Activated T-helper 9 cell treated with anti-CD3 and anti-CD28 coated beads, Interleukin-2, amount 50 U/mL, for 16 hours (primary cell): ENCODE data around the gene OR7A17.

Experiments
- DNase-seq: peaks from one replicate; pipeline ENCODE4 v3.0.0-alpha.2; 2020; ENCODE audit warnings: low read depth

The OR7A17 gene

DNA sequence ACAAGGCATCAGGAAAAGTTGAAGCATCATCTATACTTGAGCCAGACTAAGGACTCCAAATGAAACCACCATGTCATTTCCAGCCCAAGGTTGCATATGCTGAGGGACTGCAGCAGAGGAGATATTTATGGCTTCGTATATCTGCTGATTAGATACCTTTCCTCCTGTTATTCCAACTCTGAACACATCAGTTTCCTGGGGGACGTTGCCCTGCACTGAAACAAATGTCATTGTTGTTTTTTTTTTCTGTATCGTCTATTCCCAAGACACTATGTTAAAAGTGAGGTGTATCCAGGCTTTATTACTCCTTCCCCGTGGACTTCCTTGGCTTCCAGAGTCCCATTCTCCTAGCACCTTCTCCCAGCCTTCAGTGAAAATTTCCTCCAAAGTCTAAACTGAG, at the start of gene OR7A17:
OR7A17 (minus strand) TSS at position 101 of the 400 bp plus-strand sequence. CDS start 4,777 bp downstream, outside the sequence.
- no peak for DNase-seq

GRCh38 chr19:14933506-14933905, 47.6 kb upstream of the OR7A17 start:
- DNase-seq = no peak

DNA sequence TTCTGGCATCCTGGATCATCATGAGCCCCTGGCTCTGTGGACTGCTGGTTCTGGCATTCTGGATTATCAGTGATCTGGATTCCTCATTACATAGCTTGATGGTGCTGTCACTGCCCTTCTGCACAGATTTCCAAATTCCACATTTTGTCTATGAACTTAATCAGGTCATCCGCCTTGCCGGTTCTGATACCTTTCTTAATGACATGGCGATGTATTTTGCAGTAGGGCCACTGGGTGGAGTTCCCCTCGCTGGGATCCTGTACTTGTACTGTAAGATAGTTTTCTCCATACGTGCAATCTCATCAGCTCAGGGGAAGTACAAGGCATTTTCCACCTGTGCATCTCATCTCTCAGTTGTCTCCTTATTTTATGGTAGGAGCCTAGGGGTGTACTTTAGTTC, 30.9 kb upstream of the OR7A17 start:
- no peak for DNase-seq

DNA sequence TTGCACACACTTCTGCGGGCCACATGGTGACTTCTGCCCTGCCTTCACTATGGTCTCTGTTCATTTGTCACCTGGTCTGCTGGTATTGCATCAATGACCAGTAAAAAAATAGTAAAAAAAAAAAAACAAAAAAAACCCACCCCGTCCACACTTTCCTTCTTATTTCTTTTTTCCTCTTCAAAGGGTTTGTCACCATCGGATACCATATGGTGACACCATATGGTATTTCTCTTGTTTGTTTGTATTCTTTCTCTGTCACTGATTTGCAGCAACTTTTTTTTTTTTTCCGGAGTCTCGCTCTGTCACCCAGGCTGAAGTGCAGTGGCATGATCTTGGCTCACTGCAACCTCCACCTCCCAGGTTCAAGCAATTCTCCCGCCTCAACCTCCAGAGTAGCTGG, 29.2 kb upstream of the OR7A17 start:
- DNase-seq = no peak

DNA sequence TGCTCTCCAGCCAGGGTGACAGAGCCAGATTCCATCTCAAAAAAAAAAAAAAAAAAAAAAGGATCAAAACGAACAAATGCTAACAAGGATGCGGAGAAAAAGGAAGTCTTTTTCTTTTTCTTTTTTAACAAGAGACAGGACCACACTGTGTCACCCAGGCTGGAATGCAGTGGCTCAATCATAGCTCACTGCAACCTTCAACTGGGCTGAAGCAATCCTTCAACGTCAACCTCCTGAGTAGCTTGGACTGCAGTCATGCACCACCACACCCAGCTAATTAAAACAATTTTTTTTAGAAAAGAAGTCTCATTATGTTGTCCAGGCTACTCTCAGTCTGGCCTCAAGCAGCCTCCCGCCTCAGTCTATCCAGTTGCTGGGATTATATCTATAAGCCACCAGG, 20.8 kb upstream of the OR7A17 start:
- DNase-seq = no peak

DNA sequence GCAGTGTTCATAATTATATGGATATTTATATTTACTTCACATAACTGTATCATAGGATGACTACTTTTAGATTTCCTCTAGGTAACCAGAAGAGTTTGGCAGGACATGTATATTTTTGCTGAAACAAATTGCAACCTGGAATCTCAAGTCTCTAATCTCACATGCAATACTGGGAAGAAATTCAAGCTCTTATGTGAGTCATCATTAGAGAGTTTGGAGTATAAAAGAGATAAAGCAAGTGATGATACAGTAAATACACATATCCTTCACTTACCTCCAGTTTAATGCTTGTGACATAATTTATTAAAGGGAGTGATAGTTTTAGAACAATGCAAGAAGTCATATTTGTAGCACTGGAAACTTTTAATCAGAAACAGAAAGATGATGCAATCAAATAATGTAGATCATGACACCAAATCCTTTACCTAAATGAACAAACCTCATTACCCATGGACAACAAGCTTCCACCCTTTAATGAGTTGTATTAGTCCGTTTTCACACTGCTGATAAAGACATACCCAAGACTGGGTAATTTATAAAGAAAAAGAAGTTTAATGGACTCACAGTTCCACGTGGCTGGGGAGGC, 15.8 kb upstream of the OR7A17 start:
- no peak for DNase-seq

- no peak for DNase-seq
These were observed 4.9 kb upstream of the OR7A17 start for GRCh38 chr19:14890643-14891379.

DNA sequence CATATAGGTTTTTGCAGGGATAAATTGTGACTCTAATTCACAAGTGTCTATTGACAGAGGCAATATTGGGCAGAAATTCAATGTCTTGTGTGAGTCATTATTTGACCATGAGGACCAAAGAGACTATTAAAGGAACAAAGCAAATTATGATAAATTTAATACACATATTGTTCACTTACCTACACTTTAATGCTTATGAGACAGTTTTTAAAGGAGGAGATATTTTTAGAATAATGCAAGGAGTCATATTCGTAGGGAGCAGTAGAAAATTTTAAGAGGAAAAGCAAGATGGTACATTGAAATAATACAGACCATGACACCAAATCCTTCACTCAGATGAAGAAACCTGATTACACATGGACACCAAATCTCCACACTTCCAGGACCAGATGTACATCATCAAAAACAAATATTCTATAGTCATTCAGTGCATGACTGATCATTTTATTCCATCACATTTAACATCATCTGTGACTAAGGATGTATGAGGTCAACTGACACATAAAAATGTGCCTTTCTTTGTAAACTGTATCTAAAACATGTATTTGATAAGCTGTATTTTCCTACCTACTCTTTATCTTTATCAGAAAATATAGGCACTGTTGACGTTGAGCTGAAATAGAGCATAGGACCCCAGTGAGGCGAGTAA, 4.2 kb upstream of the OR7A17 start:
- DNase-seq = no peak

DNA sequence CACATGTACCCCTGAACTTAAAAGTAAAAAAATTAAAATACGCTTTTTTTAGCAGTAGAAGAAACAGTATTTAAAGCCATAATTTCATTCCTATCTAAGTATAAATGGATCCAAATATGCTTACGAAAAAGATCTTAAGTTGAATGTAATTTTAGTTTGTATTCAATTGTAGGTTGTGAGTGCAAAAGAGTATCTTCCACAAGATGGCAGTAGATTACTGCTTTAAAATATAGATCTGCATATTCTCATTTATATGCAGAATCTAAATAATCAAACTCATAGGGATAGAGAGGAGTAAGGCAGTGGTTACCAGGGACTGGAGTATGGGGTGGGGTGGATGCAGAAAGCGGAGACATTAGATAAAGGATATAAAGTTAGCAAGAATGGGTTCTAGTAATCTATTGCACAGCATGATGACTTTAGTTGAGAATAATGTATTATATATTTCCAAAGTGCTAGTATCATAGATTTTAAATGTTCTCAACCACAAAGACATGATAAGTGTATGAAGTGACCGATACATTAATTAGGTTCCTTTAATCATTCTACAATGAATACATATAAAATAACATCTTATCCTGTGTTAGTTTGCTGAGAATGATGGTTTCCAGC, 14.2 kb downstream of the OR7A17 start:
- DNase-seq = no peak

- DNase-seq = no peak
These were observed 17.4 kb downstream of the OR7A17 start for GRCh38 chr19:14868497-14868896.

DNA sequence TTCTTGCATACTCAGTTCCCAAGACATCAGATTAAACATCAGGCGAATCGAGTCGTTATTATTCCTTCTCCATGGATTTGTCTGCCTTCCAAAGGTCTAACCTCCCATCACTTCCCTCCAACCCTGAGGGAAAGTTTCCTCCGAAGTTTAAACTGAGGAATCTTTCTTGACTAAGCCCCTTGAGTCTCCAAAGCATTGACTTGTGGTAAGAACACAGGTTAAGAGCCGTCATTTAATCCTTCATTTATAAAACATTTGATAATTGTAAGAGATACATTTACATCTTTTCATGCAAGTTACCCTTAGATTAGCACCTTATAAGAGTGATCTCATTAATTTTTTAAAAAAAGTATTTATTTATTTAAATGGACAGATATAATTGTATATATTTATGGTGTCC, 37.1 kb downstream of the OR7A17 start, which contains the start of gene OR7A10:
OR7A10 (minus strand) TSS at position 101 of the 400 bp plus-strand sequence. CDS start 7,045 bp downstream, outside the sequence.
- DNase-seq = no peak

DNA sequence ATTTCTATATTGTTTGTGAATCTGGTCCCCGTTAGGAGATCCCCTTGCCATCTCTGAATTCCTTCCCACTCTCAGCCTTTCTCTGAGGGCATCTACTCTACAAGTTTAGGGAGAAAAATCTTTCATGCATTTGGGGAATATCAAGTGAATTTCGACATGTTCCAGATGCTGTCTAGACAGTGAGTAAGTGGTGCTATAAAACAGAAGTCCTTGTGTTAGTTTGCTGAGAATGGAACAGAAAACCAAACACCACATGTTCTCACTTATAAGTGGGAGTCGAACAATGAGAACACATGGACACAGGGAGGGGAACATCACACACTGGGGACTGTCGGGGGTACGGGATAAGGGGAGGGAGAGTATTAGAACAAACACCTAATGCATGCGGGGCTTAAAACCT, 42.4 kb downstream of the OR7A17 start:
- no peak for DNase-seq

- no peak for DNase-seq
These were observed 42.8 kb downstream of the OR7A17 start for GRCh38 chr19:14843169-14843568.

- DNase-seq = no peak
These were observed 45.7 kb downstream of the OR7A17 start for GRCh38 chr19:14840206-14840605.

GRCh38 chr19:14837391-14837790, 48.5 kb downstream of the OR7A17 start:
- no peak for DNase-seq

DNA sequence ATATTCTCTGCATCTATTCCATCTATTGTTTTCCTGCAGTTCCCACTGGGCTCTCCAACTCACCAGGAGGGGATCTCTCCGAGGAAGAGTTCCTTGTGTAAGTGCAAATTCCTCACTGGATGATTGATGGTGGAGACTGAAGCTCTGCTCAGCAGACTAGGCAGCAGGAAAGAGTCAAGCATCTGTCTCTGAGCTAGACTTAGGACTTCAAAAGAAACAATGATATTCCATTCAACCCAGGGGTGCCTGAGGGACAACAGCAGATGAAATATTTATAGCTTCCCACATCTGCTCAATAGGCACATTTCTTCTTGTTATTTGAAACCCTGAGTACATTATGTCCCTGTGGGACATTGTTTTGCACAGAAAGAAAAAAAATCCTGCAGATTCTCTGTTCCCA, 50.9 kb downstream of the OR7A17 start, which contains the start of the genes OR7A5 and OR7C1:
OR7A5 (minus strand) TSS at position 175 of the 400 bp plus-strand sequence. CDS start 6,944 bp downstream, outside the sequence.
OR7C1 (minus strand) TSS at position 175 of the 400 bp plus-strand sequence. CDS start 35,049 bp downstream, outside the sequence.
- no peak for DNase-seq

GRCh38 chr19:14830702-14831101, 55.2 kb downstream of the OR7A17 start:
- DNase-seq = no peak
